ENCODE measurements around the gene GARNL3.

DNA sequence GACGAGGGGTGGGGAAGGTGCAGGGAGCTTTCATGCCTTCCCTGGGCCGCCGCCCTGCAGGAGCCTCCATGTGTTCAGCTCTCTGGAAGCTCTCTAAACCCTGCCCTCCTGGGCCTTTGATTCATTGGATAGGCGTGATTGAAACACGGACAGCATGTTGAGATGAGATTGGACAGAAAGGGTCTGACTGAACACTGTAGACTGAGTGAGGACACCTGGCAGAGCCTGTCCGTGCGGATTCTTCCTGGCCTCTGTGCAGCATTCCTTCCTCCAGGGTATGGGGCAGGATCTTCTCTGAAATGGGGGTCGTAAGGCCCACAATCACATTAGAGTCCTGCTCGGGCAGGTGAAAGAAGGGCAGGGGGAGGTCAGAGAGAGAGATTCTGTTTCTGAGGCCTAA lies 173.8 kb downstream of the GARNL3 start:
- TF ChIP-seq, protein P1, sequence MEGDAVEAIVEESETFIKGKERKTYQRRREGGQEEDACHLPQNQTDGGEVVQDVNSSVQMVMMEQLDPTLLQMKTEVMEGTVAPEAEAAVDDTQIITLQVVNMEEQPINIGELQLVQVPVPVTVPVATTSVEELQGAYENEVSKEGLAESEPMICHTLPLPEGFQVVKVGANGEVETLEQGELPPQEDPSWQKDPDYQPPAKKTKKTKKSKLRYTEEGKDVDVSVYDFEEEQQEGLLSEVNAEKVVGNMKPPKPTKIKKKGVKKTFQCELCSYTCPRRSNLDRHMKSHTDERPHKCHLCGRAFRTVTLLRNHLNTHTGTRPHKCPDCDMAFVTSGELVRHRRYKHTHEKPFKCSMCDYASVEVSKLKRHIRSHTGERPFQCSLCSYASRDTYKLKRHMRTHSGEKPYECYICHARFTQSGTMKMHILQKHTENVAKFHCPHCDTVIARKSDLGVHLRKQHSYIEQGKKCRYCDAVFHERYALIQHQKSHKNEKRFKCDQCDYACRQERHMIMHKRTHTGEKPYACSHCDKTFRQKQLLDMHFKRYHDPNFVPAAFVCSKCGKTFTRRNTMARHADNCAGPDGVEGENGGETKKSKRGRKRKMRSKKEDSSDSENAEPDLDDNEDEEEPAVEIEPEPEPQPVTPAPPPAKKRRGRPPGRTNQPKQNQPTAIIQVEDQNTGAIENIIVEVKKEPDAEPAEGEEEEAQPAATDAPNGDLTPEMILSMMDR (IDR thresholded peaks at IDR 0.05) = no peak
- TF ChIP-seq POLR2A (IDR thresholded peaks at IDR 0.05) = no peak
